GM21526 (cell line): ENCODE results near the gene SLF1.

Experiments
- ATAC-seq: cut with Tn5 transposase; IDR thresholded peaks from one replicate; pipeline ENCODE4 v1.9.1; 2021; ENCODE audit warnings: moderate library complexity; ENCODE audit not compliant: unreplicated experiment, low FRiP score

SLF1 gene

GRCh38 chr5:94660506-94660905 lies 42.0 kb downstream of the SLF1 start:
- no peak for ATAC-seq

- ATAC-seq = no peak
These were observed 42.6 kb downstream of the SLF1 start for GRCh38 chr5:94661086-94661485.

GRCh38 chr5:94667937-94668336 lies 49.5 kb downstream of the SLF1 start:
- ATAC-seq = no peak

- ATAC-seq = no peak
These were observed 52.3 kb downstream of the SLF1 start for GRCh38 chr5:94670726-94671125.

DNA sequence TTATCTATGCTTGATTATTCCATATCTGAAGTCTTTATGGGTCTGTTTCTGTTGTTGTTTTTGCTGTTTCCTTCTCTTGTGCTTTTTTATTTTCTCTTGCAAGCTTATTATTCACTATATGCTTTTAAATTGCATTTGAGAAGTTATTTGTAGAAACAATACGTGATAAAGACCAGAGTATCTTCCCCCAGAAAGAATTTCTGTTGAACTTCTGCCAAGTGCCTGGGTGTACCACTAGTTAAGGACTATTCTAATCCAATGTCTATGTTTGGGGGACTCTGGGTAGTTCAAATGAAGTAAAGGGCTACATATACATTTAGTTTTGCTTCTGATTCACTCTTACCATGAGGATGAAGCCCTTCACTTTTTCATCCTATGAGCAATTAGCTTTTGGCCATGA lies 54.3 kb downstream of the SLF1 start:
- no peak for ATAC-seq

GRCh38 chr5:94674490-94675382 lies 56.3 kb downstream of the SLF1 start:
- ATAC-seq = no peak

DNA sequence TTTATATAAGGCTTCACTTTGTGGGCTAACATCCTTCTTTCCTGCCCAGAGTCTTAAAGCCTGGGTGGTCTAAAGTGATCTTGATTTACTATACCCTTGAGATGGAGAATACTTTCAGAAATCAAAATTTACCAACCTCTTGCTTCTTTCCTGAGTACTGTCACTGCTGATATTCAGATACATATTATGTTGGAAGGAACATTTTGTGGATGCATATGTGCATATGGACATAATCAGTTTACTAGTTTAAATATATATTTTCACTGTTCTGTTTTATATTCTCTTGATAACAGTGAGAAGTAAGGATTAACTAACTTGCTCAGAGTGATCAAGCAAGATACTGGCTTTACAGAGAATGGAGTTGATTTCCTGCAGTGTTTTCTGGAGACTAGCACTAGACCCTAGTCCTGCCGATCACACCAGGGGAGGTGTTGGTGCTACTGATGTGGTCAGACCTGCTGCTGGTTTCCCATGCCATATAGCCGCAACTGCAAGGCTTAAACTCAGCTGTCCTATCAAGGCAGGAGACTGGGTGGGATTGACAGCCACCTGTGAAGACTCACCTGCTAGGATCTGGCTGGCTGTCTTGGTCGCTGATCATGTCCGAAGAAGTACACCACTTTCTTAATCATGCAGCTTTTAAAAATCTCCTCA lies 57.6 kb downstream of the SLF1 start:
- ATAC-seq = no peak

DNA sequence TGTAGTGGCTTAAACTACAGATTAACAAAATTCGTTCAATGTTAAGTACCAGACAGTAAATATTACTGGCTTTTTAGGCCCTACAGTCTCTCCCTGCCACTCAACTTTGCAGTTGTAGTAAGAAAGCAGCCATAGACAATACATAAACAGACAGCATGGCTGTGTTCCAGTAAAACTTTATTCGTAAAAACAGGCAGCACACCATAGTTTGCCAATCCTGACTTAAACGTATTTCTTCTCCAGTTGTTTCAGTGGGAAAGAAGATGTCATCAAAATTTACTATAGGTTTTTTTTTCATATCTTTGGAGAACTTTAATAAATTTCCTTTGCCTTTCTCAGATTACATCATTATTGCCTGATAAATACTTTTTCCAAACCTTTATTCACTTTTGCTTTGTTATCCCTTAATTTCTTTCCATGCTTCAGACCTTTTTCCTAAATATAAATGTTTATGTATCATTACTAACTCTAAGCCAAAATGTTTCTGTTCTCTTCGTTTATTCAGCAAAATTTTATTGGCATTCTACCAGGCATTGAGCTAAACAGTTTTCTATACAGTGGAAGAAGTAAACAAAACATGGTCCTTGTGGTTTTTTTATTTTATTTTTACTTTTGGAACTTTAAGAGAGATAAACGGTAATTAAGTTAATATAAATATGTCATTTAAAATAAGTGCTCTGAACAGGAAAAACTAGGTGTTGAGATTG lies 64.5 kb downstream of the SLF1 start:
- ATAC-seq = no peak

DNA sequence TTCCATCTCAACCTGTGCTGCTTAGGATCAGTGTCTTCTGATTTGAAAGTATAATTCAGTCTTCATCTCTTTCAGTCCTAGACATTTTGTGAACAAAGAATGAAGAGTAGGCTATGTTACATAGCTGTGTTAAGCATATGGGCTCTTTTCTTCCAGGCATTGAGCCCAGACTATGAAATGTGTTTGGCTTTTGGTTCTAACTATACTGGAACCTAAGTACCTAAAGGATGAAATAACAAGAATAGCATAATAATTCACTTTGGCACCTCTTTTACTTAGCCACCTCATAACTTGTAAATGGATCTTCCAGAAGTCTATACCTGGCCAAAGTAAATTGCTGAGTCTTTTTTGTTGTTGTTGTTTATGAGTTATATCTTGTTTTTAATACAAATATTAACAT lies 71.4 kb downstream of the SLF1 start:
- no peak for ATAC-seq

DNA sequence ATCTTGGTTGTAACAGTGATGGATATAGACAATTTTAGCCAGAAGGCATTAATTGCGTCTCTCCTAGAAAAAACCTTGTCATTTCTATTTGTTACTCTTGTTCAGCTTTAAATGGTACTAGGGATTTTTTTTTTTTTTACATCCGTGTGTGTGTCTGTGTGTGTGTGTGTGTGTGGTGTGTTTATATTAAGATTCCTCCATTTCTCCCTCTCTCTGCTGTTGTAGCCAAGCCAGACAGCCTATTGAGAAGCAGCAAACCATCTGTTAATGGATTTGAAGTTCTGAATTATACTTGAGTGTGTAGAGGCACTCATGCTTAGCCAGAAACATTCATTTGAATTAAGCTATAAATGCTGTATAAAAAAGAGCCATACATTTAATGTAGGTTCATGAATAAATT lies 72.3 kb downstream of the SLF1 start:
- no peak for ATAC-seq

DNA sequence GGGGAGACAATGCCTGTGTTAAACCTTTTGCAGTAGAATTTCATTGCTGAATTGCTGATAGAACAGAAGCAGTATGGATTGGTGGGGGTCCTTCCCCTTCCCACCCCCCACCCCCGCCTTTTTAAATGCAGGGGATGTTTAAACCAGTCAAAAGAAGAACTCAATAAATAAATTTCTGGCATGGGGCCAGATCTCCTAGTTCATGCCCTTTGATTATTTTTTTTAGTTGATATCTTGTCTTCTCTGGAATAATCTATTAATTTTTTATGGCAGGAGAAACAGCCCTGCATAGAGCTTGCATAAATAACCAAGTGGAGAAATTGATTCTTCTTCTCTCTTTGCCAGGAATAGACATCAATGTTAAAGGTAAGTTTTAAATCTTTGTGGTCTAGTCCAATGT lies 72.8 kb downstream of the SLF1 start:
- ATAC-seq = no peak

DNA sequence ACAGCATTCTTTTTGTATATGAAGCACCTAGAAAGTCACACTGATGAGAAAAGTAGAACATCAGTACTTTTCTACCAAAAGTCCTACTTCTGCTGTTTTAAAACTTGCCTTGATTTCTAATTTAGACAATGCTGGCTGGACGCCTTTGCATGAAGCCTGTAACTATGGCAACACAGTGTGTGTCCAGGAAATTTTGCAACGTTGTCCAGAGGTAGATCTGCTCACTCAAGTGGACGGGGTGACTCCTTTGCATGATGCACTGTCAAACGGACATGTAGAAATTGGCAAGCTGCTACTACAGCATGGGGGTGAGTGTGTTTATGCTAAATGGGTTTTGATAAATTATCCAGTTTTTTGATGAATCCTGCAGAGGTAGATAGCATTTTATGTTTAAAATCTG lies 73.5 kb downstream of the SLF1 start:
- ATAC-seq = no peak

- ATAC-seq = no peak
These were observed 74.1 kb downstream of the SLF1 start for GRCh38 chr5:94692581-94692980.

DNA sequence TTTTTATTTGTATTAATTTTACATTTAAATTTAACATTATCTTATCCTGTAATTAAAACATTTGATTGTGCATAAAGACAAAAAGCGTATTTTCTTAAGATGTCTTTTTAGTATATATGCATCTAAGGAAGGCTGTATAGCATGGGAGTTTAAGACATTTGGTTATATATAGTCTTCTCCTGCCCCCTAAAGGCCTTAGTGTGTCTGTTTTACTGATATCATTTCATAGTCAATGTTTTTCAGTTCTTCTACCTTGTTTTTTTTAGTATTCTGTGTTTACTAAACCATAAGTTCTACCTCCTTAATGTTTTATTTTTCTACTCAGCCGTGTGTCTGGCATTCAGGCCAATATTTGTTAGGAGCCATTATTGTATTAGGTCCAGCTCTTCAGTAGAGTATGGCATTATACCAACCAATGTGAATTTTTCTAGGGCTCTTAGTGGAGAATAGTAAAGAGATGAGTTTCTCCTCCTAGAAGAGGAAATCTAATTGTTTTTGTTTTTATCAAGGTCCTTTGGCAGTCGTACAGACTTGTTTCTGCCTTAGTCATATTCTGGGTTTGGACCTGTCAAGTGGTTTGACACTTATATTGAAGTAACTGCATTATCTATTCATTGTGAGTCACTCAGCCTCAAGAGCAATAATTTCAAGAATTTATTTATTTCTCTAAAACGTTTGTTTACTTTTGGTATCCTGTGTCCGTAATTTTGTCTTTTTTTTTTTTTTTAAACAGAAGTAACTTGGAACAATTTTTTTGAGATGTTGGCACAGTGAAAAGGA lies 74.8 kb downstream of the SLF1 start:
- no peak for ATAC-seq

DNA sequence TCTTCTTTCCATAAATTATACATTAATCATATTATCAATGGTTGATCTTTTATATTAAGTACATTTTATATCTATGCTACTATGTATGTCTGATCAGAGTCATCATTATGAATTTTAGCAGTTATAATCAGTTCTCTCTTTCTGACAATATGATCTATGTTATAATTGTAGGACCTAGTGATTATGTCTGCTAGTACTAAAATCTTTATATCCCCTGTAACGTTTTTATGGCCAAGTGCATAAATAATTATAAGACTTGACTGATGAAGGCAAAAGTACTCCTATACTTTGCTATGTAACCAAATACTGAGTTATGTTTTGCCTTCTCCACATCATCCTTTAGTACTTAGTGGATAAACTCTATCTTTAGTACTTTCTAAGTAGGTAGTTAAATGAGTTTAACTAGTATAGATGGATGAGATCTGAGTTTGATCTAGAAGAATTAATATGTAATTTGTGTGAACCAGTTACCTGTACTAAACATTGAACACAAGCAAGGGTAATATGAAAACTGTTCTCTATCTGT lies 75.4 kb downstream of the SLF1 start:
- no peak for ATAC-seq

DNA sequence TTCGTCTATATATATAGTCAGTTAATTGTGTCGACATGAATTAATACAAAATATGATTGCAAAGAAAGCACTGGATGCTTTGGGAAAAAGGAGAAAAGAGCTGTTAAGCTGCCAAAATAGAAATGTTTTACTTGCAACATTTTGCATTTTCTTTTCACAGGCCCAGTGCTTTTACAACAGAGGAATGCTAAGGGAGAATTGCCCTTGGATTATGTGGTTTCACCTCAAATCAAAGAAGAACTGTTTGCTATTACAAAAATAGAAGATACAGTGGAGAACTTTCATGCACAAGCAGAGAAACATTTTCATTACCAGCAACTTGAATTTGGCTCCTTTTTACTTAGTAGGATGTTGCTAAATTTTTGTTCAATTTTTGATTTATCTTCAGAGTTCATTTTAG lies 76.2 kb downstream of the SLF1 start:
- ATAC-seq = no peak

DNA sequence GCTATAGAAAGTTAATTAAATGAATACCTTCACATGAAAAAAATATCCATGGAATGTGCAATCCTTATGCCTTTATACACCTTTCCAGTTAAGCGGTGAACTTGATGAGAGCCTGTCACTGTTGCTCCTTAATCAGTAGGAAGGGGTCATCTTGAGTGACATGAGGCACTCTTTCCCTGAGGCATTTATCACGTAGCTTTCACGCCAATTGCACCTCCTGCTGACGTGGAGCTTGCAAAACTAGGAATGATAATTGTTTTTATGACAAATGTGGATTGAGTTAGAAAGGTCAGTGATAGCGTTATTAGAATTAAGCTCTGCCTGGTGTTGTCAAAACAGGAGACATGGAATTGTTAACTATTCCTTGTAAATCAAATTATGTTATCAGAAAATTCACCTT lies 79.7 kb downstream of the SLF1 start:
- ATAC-seq = no peak

DNA sequence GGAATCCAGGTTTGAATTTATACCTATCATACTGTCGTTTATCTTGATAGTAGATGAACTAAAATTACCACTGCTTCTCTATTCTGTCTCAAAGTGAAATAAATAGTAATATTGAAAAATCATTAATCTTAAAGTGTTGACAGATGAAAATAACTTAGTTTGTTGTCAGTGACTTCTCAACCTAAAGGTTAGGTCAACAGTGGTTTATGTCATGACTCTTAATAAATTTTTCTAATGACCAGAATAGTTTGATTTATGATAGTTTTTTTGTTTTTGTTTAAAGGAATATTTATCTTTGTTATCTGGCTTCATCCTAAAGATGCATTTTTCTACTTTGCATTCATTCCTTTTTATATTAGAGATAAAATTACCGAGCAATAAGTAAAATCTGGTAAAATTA lies 81.1 kb downstream of the SLF1 start:
- ATAC-seq = no peak

DNA sequence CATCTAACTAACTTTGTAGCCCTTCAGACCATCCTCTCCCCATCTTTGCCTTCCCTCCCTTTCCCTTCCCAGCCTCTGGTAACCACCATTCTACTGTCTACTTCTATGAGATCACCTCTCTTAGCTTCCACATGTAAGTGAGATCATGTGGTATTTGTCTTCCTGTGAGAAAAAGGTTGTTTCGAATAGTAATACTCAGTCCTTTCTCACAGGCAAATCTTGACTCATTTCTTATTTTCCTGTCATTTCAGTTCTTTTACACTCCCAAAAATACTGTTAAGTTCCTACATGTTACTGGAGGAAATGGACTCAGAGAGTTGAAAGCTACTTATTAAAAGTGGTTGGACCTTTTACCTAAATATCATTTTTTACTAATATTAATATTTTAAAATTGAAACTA lies 82.1 kb downstream of the SLF1 start:
- peak; percentile 73 for ATAC-seq

DNA sequence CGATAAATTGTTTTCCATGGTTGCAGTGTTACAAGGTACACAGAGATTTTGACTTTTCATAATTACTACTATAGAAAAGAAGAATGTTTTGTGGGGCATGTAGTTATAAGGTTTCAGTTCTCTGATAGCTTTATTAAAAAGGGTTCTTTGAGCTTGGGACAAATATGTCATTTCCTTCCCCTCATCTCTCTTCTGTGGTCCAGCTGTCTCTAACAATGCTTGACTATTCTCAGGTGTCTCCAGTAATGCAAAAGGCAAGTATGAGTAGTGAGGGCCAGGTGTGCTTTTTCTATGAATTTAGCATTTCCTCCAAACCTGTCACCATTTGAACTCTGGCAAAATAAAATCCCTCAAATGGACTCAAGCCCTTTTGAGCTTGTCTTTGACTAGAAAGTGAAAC lies 84.3 kb downstream of the SLF1 start:
- ATAC-seq = peak; percentile 63

DNA sequence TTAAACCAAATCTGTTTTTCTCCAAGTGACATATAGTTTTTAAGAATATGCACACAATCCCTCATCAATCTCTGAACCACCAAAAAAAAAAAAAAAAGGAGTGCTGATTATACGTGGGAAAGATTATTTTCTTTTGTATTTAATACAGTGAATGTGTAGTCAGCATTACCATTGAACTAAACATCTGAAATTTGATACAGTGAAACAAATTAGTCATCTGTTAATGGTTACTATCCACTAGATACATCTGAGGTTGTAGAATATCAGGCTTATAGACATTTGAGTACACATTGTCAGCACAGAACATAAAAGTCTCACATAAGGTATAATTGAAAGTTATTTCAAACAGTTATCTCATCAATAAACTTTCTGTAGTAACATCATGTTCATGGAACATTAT lies 87.0 kb downstream of the SLF1 start:
- ATAC-seq = no peak
